ENCODE results near the gene HCAR2. TPM values are rescaled to one million over a fixed set of nuclear protein-coding genes. Genes with fewer than 3 reads are reported as not detected.

The HCAR2 gene
- total and polyA plus RNA-seq, 2 of the 13 experiments (the other 11 are each of a cell fraction or from before 2014, with no cell fraction given) = 0.09 to 5.6 TPM

DNA sequence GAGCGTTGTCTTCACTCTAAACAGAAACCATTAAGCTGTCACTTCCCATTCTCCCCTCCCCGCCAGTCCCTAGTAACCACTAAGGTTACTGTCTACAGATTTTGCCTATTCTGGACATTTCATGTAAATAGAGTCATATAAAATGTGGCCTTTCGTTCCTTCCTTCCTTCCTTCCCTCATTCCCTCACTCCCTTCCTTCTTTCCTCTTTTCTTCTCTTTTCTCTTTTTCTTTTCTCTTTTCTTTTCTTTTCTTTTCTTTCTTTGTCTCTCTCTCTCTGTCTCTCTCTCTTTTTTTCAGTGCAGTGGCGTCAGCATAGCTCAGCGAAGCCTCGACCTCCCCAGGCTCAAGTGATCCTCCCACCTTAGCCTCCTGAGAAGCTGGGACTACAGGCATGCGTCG lies 37.8 kb downstream of the HCAR2 start:
- Histone ChIP-seq H3K79me2 (ENCODE audit: insufficient read depth, low read length) (no peaks in the 10 kb centered on the region), H3K4me2 (ENCODE audit: low read depth, low read length) (no peak overlapping the region), H4K20me1 (ENCODE audit: insufficient read depth, low read length) (no peaks in the 10 kb centered on the region), H3K27me3 (ENCODE audit: control insufficient read depth in 1 of 2, insufficient read depth in 2 of 2, low read length in 2 of 2) (no peaks in the 10 kb centered on the region), H3K4me3 (replicated peaks in 1 of 3; ENCODE audit: insufficient read depth in 1 of 3, low read depth in 2 of 3, low read length in 3 of 3) (no peak overlapping the region), H3K9ac (ENCODE audit: insufficient read depth, low read depth, low read length) (no peak overlapping the region), H3K4me1 (ENCODE audit: insufficient read depth, low read length) (peaks cover 12% of the 10 kb centered on the region), H2AFZ (ENCODE audit: low read length) (no peak overlapping the region), H3K27ac (ENCODE audit: extremely low read length, insufficient read depth, low read length) (no peak overlapping the region), H3K36me3 (replicated peaks in 1 of 2; ENCODE audit: control insufficient read depth in 1 of 2, insufficient read depth in 2 of 2, low read length in 2 of 2) (no peaks in the 10 kb centered on the region), H3K9me3 (ENCODE audit: low read length) (no peaks in the 10 kb centered on the region)
- ATAC-seq (no peak), FAIRE-seq (no peak), DNase-seq (ENCODE audit: low spot score) (no peak)
- 51% methylated on average over 8 of the region's 8 CpGs for whole genome bisulfite sequencing (ENCODE audit: low lambda C conversion rate)
- ChIA-PET POLR2A (no interaction called here), CTCF (ENCODE audit: low intra/inter-chr PET ratio, low total read pairs) (no interaction called here)
- BruUV-seq (replicated peaks) = no TSS peak
- in situ Hi-C loops (cut with HindIII; ENCODE audit: extremely low pct_ligation_motif_present, low pct_unique_long_range_greater_than_20kb) (no loop called here), intact Hi-C loops (cut with micrococcal nuclease; ENCODE audit: unreplicated experiment) (no loop called here)
- TF ChIP-seq, protein P1, sequence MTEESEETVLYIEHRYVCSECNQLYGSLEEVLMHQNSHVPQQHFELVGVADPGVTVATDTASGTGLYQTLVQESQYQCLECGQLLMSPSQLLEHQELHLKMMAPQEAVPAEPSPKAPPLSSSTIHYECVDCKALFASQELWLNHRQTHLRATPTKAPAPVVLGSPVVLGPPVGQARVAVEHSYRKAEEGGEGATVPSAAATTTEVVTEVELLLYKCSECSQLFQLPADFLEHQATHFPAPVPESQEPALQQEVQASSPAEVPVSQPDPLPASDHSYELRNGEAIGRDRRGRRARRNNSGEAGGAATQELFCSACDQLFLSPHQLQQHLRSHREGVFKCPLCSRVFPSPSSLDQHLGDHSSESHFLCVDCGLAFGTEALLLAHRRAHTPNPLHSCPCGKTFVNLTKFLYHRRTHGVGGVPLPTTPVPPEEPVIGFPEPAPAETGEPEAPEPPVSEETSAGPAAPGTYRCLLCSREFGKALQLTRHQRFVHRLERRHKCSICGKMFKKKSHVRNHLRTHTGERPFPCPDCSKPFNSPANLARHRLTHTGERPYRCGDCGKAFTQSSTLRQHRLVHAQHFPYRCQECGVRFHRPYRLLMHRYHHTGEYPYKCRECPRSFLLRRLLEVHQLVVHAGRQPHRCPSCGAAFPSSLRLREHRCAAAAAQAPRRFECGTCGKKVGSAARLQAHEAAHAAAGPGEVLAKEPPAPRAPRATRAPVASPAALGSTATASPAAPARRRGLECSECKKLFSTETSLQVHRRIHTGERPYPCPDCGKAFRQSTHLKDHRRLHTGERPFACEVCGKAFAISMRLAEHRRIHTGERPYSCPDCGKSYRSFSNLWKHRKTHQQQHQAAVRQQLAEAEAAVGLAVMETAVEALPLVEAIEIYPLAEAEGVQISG (CRISPR knock-in tag; IDR thresholded peaks at IDR 0.05) = no peak
- TF ChIP-seq, protein P2, sequence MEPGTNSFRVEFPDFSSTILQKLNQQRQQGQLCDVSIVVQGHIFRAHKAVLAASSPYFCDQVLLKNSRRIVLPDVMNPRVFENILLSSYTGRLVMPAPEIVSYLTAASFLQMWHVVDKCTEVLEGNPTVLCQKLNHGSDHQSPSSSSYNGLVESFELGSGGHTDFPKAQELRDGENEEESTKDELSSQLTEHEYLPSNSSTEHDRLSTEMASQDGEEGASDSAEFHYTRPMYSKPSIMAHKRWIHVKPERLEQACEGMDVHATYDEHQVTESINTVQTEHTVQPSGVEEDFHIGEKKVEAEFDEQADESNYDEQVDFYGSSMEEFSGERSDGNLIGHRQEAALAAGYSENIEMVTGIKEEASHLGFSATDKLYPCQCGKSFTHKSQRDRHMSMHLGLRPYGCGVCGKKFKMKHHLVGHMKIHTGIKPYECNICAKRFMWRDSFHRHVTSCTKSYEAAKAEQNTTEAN (CRISPR knock-in tag; conservative IDR thresholded peaks at IDR 0.05) = no peak
- TF ChIP-seq ZNF17 (CRISPR knock-in tag; IDR thresholded peaks at IDR 0.05) = no peak
- TF ChIP-seq KDM6A (CRISPR knock-in tag; IDR thresholded peaks at IDR 0.05; ENCODE audit: low read depth) = no peak

DNA sequence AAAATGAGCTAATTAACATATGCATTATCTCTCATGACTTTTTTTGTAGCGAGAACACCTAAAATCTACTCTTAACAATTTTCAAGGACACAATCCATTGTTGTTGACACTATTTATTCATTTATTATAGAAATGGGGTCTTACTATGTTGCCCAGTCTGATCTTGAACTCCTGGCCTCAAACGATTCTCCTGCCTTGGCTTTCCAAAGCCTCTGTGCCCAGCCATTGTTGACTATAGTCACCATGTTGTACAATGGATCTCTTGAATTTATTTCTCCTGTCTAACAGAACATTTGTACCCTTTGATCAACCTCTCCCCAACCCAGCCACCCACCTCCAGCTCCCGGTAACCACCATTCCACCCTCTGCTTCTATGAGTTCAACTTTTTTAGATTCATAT lies 41.2 kb downstream of the HCAR2 start:
- BruUV-seq (replicated peaks) = no TSS peak
- Histone ChIP-seq H3K27ac (ENCODE audit: extremely low read length, insufficient read depth, low read length) (no peak overlapping the region), H2AFZ (ENCODE audit: low read length) (no peak overlapping the region), H3K9ac (ENCODE audit: insufficient read depth, low read depth, low read length) (no peak overlapping the region), H3K36me3 (replicated peaks in 1 of 2; ENCODE audit: control insufficient read depth in 1 of 2, insufficient read depth in 2 of 2, low read length in 2 of 2) (no peaks in the 10 kb centered on the region), H3K79me2 (ENCODE audit: insufficient read depth, low read length) (no peaks in the 10 kb centered on the region), H3K4me1 (ENCODE audit: insufficient read depth, low read length) (peaks cover 7% of the 10 kb centered on the region), H3K27me3 (ENCODE audit: control insufficient read depth in 1 of 2, insufficient read depth in 2 of 2, low read length in 2 of 2) (no peaks in the 10 kb centered on the region), H4K20me1 (ENCODE audit: insufficient read depth, low read length) (no peaks in the 10 kb centered on the region), H3K9me3 (ENCODE audit: low read length) (no peaks in the 10 kb centered on the region), H3K4me3 (replicated peaks in 1 of 3; ENCODE audit: insufficient read depth in 1 of 3, low read depth in 2 of 3, low read length in 3 of 3) (no peak overlapping the region), H3K4me2 (ENCODE audit: low read depth, low read length) (no peak overlapping the region)
- FAIRE-seq (no peak), DNase-seq (ENCODE audit: low spot score) (no peak), ATAC-seq (no peak)
- CTCF ChIA-PET (ENCODE audit: low intra/inter-chr PET ratio, low total read pairs) = no interaction called here
- no peak for TF ChIP-seq ZNF260 (CRISPR knock-in tag; IDR thresholded peaks at IDR 0.05; ENCODE audit: borderline replicate concordance, low read depth)
- TF ChIP-seq ZNF121 (CRISPR knock-in tag; IDR thresholded peaks at IDR 0.05) = peak; percentile 62; the same call in 1 of the 2 replicates
- WGBS (ENCODE audit: low lambda C conversion rate) = 56% methylated on average over 3 of the region's 3 CpGs
- intact Hi-C loops (cut with micrococcal nuclease; ENCODE audit: unreplicated experiment) (no loop called here), in situ Hi-C loops (cut with HindIII; ENCODE audit: extremely low pct_ligation_motif_present, low pct_unique_long_range_greater_than_20kb) (no loop called here)
- POLR2A ChIA-PET = no interaction called here
